ENCODE measurements around the gene HOXA3. TPM values are rescaled to one million over a fixed set of nuclear protein-coding genes. Genes with fewer than 3 reads are reported as not detected.
A peak's percentile ranks its signal among the peaks of the same experiment; 100 is the strongest.

HOXA3 gene
- total and polyA plus RNA-seq, 2 of the 8 experiments (the other 6 are each of a cell fraction or from before 2014, with no cell fraction given): not detected

DNA sequence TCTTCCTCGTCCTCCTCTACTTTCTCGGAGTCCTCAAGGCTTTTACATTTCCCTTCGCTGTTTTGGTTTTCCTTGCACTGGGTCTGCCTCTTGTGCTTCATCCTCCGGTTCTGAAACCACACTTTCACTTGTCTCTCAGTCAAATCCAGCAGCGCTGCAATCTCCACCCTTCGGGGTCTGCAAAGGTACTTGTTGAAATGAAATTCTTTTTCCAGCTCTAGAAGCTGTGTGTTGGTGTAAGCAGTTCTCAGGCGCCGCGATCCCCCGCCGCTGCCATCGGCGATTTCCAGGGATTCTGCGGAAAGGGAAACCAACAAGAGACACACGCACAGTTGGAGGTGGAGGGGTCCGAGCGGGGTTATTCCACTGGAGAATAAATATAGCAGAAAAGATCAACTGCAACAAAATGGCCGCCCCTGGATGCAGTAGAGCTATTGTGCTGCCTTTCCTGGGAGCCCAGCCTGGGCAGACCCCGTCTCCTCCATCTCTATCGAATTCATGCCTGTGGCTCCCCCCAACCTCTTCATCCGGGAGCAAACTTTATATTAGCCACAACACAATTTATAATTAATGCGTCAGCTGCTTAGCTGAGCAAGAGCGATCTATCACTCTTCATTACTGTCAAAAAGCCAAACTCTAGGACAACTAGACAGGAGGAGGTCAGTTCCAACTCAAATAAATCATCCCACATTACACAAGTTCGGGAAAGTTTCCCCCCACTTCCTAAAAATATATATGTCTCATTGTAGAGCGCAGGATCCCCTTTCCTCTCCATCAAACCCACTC lies 51.0 kb downstream of the HOXA3 start (continued):
- no peak for TF ChIP-seq FOSL1 (IDR thresholded peaks at IDR 0.05; ENCODE audit: insufficient read depth, low read depth, low read length)
- no peak for TF ChIP-seq RFX5 (IDR thresholded peaks at IDR 0.05; ENCODE audit: borderline replicate concordance, low read depth, low read length)
- TF ChIP-seq SRF (IDR thresholded peaks at IDR 0.05; ENCODE audit: low read depth, low read length): no peak
- TF ChIP-seq RBBP5 (IDR thresholded peaks at IDR 0.05; ENCODE audit: borderline replicate concordance, low read depth, low read length): no peak
- TF ChIP-seq CTBP2 (IDR thresholded peaks at IDR 0.05; ENCODE audit: borderline replicate concordance, insufficient read depth, insufficient read length, low read length): no peak
- no peak for TF ChIP-seq CHD1 (IDR thresholded peaks at IDR 0.05; ENCODE audit: low read depth, low read length)
- no peak for TF ChIP-seq KDM1A (IDR thresholded peaks at IDR 0.05; ENCODE audit: borderline replicate concordance, low read length)
- TF ChIP-seq SP2 (IDR thresholded peaks at IDR 0.05; ENCODE audit: low read length): no peak
- TF ChIP-seq, protein P1, sequence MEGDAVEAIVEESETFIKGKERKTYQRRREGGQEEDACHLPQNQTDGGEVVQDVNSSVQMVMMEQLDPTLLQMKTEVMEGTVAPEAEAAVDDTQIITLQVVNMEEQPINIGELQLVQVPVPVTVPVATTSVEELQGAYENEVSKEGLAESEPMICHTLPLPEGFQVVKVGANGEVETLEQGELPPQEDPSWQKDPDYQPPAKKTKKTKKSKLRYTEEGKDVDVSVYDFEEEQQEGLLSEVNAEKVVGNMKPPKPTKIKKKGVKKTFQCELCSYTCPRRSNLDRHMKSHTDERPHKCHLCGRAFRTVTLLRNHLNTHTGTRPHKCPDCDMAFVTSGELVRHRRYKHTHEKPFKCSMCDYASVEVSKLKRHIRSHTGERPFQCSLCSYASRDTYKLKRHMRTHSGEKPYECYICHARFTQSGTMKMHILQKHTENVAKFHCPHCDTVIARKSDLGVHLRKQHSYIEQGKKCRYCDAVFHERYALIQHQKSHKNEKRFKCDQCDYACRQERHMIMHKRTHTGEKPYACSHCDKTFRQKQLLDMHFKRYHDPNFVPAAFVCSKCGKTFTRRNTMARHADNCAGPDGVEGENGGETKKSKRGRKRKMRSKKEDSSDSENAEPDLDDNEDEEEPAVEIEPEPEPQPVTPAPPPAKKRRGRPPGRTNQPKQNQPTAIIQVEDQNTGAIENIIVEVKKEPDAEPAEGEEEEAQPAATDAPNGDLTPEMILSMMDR (IDR thresholded peaks at IDR 0.05; ENCODE audit: control extremely low read depth in 1 of 3, insufficient read depth in 1 of 3, low read depth in 1 of 3, low read length in 3 of 3): no peak
- TF ChIP-seq, protein P2, sequence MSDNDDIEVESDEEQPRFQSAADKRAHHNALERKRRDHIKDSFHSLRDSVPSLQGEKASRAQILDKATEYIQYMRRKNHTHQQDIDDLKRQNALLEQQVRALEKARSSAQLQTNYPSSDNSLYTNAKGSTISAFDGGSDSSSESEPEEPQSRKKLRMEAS (IDR thresholded peaks at IDR 0.05): no peak
- no peak for TF ChIP-seq HDAC6 (IDR thresholded peaks at IDR 0.05; ENCODE audit: low read depth, low read length)
- peak; percentile 17 for TF ChIP-seq ASH2L (IDR thresholded peaks at IDR 0.05; ENCODE audit: low read length)
- no peak for TF ChIP-seq CEBPB (IDR thresholded peaks at IDR 0.05; ENCODE audit: low read depth, low read length)
- TF ChIP-seq PHF8 (conservative IDR thresholded peaks at IDR 0.05; ENCODE audit: low read depth, low read length): no peak
- no peak for TF ChIP-seq TCF12 (IDR thresholded peaks at IDR 0.05; ENCODE audit: low read depth, low read length)
- TF ChIP-seq POU5F1 (IDR thresholded peaks at IDR 0.05; ENCODE audit: low read depth, low read length): no peak
- TF ChIP-seq GABPA (IDR thresholded peaks at IDR 0.05; ENCODE audit: borderline replicate concordance, insufficient read depth, low read length): no peak
- no peak for TF ChIP-seq RXRA (IDR thresholded peaks at IDR 0.05; ENCODE audit: insufficient read depth, low read depth, low read length)
- TF ChIP-seq, protein P3, sequence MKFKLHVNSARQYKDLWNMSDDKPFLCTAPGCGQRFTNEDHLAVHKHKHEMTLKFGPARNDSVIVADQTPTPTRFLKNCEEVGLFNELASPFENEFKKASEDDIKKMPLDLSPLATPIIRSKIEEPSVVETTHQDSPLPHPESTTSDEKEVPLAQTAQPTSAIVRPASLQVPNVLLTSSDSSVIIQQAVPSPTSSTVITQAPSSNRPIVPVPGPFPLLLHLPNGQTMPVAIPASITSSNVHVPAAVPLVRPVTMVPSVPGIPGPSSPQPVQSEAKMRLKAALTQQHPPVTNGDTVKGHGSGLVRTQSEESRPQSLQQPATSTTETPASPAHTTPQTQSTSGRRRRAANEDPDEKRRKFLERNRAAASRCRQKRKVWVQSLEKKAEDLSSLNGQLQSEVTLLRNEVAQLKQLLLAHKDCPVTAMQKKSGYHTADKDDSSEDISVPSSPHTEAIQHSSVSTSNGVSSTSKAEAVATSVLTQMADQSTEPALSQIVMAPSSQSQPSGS (IDR thresholded peaks at IDR 0.05; ENCODE audit: low read length): no peak; the same call in 1 of the 2 replicates
- no peak for TF ChIP-seq SP4 (IDR thresholded peaks at IDR 0.05; ENCODE audit: low read length)
- no peak for TF ChIP-seq SIRT6 (IDR thresholded peaks at IDR 0.05; ENCODE audit: low read length)
